ENCODE results near the gene LRMDA. TPM values are rescaled to one million over a fixed set of nuclear protein-coding genes. Genes with fewer than 3 reads are reported as not detected.

Gene LRMDA
- total RNA-seq, 1 donor from 2014 or later: 0.96 TPM

GRCh38 chr10:76206797-76207352, 775.5 kb downstream of the LRMDA start:
- intact Hi-C loops (cut with DNase I): no loop called here
- H3K4me3 ChIP-seq: no peak overlapping the region
- no peaks in the 10 kb centered on the region for H3K9me3 ChIP-seq
- no peak for DNase-seq (ENCODE audit: low spot score in 2 of 2)
- H3K4me1 ChIP-seq: no peaks in the 10 kb centered on the region
- TF ChIP-seq CTCF (IDR thresholded peaks at IDR 0.05): no peak
- H3K27me3 ChIP-seq: no peaks in the 10 kb centered on the region
- H3K27ac ChIP-seq: no peak overlapping the region
- no peaks in the 10 kb centered on the region for H3K36me3 ChIP-seq

- H3K9me3 ChIP-seq: no peaks in the 10 kb centered on the region
- H3K27ac ChIP-seq: no peak overlapping the region
- TF ChIP-seq CTCF (IDR thresholded peaks at IDR 0.05): no peak
- H3K36me3 ChIP-seq: no peaks in the 10 kb centered on the region
- H3K4me3 ChIP-seq: no peak overlapping the region
- intact Hi-C loops (cut with DNase I): no loop called here
- H3K27me3 ChIP-seq: no peaks in the 10 kb centered on the region
- no peak for DNase-seq (ENCODE audit: low spot score in 2 of 2)
- no peaks in the 10 kb centered on the region for H3K4me1 ChIP-seq
Measured at GRCh38 chr10:76209135-76209534, 777.7 kb downstream of the LRMDA start.

GRCh38 chr10:76210211-76210610, 778.8 kb downstream of the LRMDA start:
- no peak overlapping the region for H3K4me3 ChIP-seq
- H3K27me3 ChIP-seq: no peaks in the 10 kb centered on the region
- H3K27ac ChIP-seq: no peak overlapping the region
- intact Hi-C loops (cut with DNase I): no loop called here
- no peak for TF ChIP-seq CTCF (IDR thresholded peaks at IDR 0.05)
- no peaks in the 10 kb centered on the region for H3K36me3 ChIP-seq
- no peaks in the 10 kb centered on the region for H3K4me1 ChIP-seq
- H3K9me3 ChIP-seq: no peaks in the 10 kb centered on the region
- no peak for DNase-seq (ENCODE audit: low spot score in 2 of 2)

GRCh38 chr10:76211691-76212090, 780.3 kb downstream of the LRMDA start:
- intact Hi-C loops (cut with DNase I): no loop called here
- no peaks in the 10 kb centered on the region for H3K9me3 ChIP-seq
- H3K4me3 ChIP-seq: no peak overlapping the region
- no peak overlapping the region for H3K27ac ChIP-seq
- no peak for TF ChIP-seq CTCF (IDR thresholded peaks at IDR 0.05)
- H3K4me1 ChIP-seq: no peaks in the 10 kb centered on the region
- DNase-seq (ENCODE audit: low spot score in 2 of 2): no peak
- no peaks in the 10 kb centered on the region for H3K27me3 ChIP-seq
- H3K36me3 ChIP-seq: no peaks in the 10 kb centered on the region

GRCh38 chr10:76213876-76214275, 782.5 kb downstream of the LRMDA start:
- no peak for TF ChIP-seq CTCF (IDR thresholded peaks at IDR 0.05)
- no peak overlapping the region for H3K4me3 ChIP-seq
- H3K36me3 ChIP-seq: no peaks in the 10 kb centered on the region
- intact Hi-C loops (cut with DNase I): no loop called here
- no peaks in the 10 kb centered on the region for H3K27me3 ChIP-seq
- DNase-seq (ENCODE audit: low spot score in 2 of 2): no peak
- H3K4me1 ChIP-seq: no peaks in the 10 kb centered on the region
- no peaks in the 10 kb centered on the region for H3K9me3 ChIP-seq
- H3K27ac ChIP-seq: no peak overlapping the region

- intact Hi-C loops (cut with DNase I): no loop called here
- Histone ChIP-seq H3K36me3 (no peaks in the 10 kb centered on the region), H3K9me3 (no peaks in the 10 kb centered on the region), H3K4me1 (no peaks in the 10 kb centered on the region), H3K4me3 (no peak overlapping the region), H3K27me3 (no peaks in the 10 kb centered on the region), H3K27ac (no peak overlapping the region)
- TF ChIP-seq CTCF (IDR thresholded peaks at IDR 0.05): no peak
- no peak for DNase-seq (ENCODE audit: low spot score in 2 of 2)
Measured at GRCh38 chr10:76218035-76218434, 786.6 kb downstream of the LRMDA start.

All from ascending aorta (tissue), 2 donors.